Diencephalon (tissue), 1 donor: ENCODE results near the gene LINC00632. TPM values are rescaled to one million over a fixed set of nuclear protein-coding genes. Genes with fewer than 3 reads are reported as not detected.

Experiments
- total RNA-seq: library from RNA; depleted of rRNA; stranded (reverse); fragments of >200 nt; gene quantifications from one replicate; pipeline ENCODE4 v1.2.3, GENCODE V29; 2014

LINC00632 gene
- 79.8 TPM for total RNA-seq

DNA sequence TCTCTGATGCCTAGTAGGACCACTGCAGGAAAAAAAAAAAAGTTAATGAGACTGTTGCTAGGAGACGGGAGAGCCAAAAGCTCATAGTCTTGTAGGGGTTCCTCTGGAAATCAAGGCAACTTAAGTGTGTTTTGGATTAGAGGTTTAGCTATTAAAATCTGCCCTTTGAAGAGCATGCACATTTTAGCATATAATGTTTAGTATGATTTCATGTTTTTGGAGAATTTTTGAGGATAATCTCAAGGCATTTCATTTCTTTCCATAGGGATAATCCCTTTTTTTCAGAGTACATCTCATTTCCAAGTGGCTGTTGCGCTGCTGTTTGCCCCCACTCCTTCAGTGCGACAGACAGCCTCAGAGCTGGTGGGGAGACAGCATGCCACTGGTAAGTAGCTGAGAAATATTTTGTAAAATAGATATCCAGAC lies at the start of gene LINC00632:
TSS of gene LINC00632 (plus strand) at position 339 of the 426 bp plus-strand sequence.

Other genes starting within 250 kb of the LINC00632 start
- 3.7 TPM for gene SOX3, start 204.7 kb upstream of the LINC00632 start, total RNA-seq